Epithelial cell of esophagus (primary cell): Measurements from ENCODE around the gene CALY.

Source experiments
- DNase-seq: peaks from one replicate; pipeline ENCODE4 v3.0.0; 2010; ENCODE audit warnings: low read depth
- H3K4me3 ChIP-seq: 2 replicates; pipeline ENCODE4 v1.5.1; 2011; ENCODE audit warnings: mild to moderate bottlenecking, low read length, control low read depth
- CTCF ChIP-seq: IDR thresholded peaks from 2 replicates; pipeline ENCODE4 v1.5.1; 2011; ENCODE audit warnings: low read depth, mild to moderate bottlenecking, low read length, control low read depth, inconsistent platforms; ENCODE audit not compliant: insufficient read depth; ENCODE audit errors: missing control alignments

The CALY gene

GRCh38 chr10:133350283-133350949 lies 13.7 kb upstream of the CALY start:
- no peak overlapping the region for H3K4me3 ChIP-seq

GRCh38 chr10:133349577-133350011 lies 12.9 kb upstream of the CALY start:
- no peak overlapping the region for H3K4me3 ChIP-seq
- TF ChIP-seq CTCF: no peak
- no peak for DNase-seq

More at GRCh38 chr10:133350283-133350949, 13.7 kb upstream of the CALY start:
- DNase-seq: no peak
- no peak for TF ChIP-seq CTCF

- DNase-seq: no peak
- no peak for TF ChIP-seq CTCF
- H3K4me3 ChIP-seq: no peak overlapping the region
Measured at GRCh38 chr10:133349160-133349568, 12.5 kb upstream of the CALY start.

GRCh38 chr10:133347710-133348517 lies 11.2 kb upstream of the CALY start:
- no peak for TF ChIP-seq CTCF
- no peak for DNase-seq
- no peak overlapping the region for H3K4me3 ChIP-seq

- no peak overlapping the region for H3K4me3 ChIP-seq
- DNase-seq: no peak
- no peak for TF ChIP-seq CTCF
Measured at GRCh38 chr10:133346413-133346812, 9.7 kb upstream of the CALY start.

- H3K4me3 ChIP-seq: no peak overlapping the region
- no peak for TF ChIP-seq CTCF
- no peak for DNase-seq
Measured at GRCh38 chr10:133344236-133344635, 7.5 kb upstream of the CALY start.

GRCh38 chr10:133343558-133343957 lies 6.9 kb upstream of the CALY start:
- no peak for DNase-seq
- no peak for TF ChIP-seq CTCF
- no peak overlapping the region for H3K4me3 ChIP-seq
